ENCODE data around the gene TNS3.

TNS3 gene

DNA sequence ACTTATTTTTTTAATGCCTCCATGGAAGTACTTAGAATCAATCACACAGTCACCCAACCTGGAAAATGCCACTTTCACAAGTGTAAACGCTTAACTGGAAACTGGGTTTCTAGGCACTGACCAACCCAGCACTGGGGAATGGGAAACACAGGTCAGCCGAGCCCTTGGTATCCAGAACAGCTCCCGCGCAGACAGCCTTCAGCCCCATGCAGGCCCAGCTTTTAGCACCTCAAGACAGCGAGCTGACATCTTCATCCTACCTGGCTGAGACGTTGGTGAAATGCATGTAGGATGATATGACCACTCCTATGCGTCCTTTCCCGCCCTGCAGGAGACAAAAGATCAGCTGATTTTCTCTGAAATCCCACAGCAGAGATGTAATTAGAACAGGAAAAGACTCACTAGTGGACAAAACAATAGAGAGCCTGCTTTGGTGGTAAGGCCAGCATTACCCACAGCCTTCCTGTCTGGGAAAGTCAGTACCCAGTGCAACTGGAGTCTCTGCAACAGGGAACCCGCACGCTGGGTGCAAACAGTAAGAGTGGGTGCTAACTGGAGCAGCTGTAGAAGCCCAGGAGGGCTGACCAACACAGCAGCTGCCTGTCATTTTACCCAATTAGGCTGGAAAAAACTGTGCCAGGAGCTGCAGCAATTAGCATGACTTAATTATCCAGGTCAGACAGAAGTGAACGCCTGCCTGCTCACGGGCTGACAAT lies 153.7 kb downstream of the TNS3 start:
- no peak for DNase-seq (ENCODE audit: low read depth, low spot score)

DNA sequence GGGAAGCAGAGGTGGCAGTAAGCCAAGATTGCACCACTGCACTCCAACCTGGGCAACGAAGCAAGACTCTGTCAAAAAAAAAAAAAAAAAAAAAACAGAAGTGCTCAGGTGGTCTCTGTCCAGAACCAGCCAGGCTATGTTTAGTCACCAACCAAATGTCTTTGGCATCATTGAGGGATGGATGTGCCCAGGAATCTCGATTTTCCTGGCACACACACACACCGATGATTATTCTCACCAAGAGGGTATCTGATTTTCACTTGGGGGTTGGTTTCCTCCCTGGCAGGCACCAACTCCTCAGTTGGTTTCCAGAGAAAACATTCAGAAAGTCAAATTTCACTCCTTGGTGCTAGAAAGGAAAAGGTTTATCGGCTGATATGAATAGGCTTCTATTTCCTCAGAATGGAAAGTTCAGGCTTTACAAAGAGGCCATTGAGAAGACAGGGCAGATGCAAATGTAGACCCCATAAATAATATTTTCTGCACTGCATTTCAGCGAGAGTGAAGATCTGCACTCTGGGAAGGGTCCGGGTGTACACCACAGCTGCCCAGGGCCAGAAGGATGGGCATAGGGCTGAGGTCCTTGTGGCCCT lies 154.8 kb downstream of the TNS3 start:
- no peak for DNase-seq (ENCODE audit: low read depth, low spot score)

DNA sequence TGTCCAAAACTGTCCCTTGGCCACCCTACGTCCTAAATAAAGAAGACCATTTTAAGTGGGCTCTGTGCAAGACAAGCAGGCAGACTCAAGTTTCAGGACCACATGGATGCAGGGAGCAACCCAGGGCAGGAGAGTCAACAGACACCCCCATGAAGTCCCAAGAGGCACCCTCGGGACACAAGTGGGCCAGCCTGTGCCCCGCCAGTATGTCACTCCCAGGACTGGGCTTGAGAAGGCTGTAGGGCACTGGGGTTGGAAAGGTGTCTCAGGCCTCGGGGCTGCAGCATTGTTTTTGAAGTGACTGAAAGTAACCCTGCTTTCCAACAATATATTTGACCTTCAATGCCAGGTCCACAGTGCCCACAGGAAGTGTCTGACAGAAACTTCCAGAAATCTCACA lies 157.4 kb downstream of the TNS3 start:
- no peak for DNase-seq (ENCODE audit: low read depth, low spot score)

DNA sequence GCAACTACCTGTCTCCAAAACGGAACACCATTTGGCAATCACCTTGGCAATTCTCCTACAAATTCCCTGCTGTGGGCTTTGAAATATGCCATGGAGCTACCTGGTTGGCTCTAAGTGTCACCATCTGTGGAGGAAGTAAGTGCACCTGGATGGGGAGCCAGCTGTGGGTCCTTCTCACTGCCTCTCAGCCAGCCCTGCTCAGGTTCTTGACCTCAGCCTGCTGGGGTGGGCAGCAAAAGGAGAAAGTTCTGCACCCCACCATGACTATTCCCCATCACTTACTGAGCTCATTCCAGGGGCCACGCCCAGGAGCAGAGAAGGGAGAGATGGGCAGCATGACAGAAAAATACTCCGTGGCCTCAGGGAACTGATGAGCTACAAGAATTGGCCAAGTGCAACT lies 158.7 kb downstream of the TNS3 start:
- no peak for DNase-seq (ENCODE audit: low read depth, low spot score)

DNA sequence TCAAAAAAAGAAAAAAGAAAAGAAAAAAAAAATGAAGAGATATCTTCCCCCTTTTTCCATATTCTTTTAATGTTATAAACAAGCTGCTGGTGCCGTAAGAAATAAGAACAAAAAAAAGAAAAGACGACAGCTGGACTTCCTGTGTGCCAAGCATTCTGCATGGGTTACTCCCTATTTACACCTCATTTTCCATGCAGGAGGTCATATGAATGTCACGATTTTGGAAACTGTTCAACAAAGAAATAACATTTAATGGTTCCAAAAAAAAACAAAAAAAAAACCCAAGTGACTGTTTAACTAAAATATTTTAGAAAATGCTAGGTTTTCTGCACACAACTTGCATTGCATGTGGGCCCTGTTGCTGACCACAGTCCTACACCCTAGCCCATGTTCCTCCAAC lies 159.3 kb downstream of the TNS3 start:
- no peak for DNase-seq (ENCODE audit: low read depth, low spot score)

DNA sequence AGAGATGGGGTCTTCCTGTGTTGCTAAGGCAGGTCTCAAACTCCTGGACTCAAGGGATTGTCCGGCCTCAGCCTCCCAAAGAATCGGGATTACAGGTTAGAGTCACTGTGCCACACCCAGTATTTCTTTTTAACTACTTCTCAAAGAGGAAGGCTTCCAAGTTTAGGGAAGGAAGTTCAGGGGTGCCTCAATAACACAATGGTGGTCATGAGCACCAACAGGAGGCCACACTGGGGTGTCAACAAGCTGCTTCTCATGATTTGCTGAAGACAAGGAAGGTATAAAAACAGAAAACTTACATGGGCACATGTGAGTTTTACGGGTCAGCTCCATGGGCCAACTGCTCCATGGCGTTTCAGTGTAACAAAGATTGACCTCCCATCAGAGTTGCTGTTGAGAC lies 160.5 kb downstream of the TNS3 start:
- no peak for DNase-seq (ENCODE audit: low read depth, low spot score)

DNA sequence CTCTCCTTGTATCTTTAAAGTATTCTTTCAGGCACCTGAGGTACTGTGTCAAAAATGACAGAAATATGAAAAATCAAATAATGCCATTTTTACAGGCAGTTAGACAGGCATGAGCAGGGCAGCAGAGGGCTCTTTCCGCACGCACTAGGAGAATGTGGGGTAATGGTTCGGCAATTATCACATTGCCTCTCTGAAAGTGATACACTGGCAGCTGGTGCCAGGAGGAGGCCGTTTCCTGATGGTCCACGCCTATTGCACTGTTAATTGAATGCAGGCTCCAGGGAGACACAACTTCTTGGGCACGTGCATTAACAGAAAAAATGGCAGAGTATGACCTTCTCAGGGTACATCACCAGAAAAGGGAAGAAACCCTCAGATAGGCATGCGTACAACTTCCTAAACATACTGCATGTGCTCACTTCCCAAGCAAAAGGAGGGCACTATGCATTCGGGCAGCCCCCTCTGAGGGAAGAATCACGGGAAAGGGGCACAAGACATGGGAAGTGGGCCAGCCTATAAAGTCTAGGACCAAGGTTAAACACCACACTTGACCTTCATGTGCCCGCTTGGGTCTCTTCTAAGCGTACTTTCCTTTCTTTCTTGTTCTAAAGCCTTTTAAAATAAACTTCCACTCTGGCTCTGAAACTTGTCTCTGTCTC lies 161.7 kb downstream of the TNS3 start:
- DNase-seq (ENCODE audit: low read depth, low spot score), result no peak

DNA sequence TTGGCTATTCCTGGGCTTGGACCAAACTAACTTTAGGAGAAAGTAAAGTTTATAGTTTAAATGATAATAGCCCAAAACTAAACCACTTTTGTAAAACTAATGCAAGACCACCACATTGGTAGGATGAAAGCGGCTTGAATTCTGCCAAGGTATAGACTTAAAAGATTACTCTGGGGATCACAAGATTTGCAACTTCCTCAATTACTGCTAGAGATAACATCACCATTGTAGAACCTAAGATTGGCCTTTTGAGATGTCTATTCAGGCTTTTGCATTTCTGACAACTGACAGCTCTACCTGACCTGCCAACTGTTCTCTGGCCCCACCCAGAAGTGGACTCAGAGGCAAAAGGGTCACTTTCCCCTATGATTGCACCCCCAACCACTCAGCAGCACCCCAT lies 162.4 kb downstream of the TNS3 start:
- no peak for DNase-seq (ENCODE audit: low read depth, low spot score)

DNA sequence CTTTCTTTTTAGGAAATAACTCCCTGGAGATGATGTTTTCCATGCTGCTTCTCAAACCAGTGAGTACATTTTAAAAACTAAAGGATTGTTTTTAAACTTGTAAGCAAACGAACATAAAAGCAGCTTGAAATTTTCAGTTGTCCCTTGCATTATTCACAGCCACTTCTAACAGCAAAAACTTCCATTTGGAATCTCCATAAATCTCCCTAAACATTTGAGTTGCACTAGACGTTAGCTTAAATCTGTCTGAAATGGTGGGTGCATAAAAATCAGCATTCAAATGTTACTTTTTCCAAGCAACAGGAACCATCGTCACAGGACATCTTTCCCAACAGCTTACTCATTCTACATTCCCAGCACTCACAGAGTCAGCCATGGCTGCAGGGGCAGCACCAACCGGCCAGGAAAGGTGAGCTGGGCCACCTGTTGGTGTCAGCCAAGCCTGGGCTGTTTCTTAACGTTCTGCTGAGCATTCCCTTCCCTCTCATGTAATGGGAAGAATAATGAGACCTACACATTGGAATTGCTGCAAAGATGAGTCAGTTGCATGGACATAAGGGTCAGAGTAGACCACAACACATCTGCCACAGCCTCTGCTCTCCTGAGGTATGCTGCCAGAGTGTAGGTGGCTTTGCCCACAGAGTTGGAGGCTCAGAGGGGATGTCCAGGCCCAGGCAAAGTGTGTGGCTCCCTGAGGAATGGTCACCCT lies 163.2 kb downstream of the TNS3 start:
- DNase-seq (ENCODE audit: low read depth, low spot score), result no peak

DNA sequence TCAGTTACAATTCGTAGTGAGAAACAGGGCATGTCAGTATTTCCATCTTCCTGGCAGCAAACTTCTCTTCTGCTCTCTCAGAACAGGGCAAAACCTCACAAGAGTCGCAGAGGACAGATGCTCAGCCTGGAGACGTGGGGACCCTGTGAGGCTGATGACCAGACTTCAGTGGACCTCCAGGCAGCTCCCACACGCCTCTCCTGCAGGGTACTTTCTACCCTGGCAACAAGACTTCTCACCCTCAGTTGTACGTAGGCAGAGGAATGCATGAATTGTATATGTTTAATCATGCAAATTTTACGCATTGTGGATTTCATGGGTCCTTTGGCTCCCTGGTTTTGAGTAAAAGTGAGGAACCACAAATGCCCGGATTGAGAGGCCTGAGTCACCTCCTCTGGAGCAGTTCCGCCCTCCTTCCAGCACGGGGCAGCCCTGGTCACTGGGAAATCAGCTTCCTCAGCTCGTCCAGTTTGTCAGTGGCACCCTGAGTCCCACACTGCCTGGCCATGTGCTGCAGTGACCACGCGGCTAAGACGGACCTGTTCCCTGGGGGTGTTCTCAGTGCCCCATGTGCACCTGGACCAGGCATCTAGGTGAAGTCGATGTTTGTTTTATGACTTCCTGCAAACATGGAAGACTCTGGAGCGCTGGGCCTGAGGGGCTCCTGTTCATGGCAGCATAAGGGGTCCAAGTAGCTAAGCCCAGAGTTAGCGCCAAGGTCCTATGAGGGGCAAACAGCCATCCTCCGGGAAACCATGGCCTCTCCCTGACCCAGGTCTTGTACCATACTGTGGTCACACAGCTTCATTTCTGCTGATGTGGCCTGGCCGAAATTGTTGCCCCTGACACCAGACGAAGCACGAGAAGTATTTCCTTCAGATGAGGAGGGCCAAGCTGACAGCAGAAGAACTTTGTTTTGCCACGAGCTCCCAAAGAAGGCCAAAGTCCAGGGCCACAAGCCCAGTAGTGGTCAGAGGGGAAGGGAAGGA lies 165.1 kb downstream of the TNS3 start:
- DNase-seq (ENCODE audit: low read depth, low spot score), result no peak

DNA sequence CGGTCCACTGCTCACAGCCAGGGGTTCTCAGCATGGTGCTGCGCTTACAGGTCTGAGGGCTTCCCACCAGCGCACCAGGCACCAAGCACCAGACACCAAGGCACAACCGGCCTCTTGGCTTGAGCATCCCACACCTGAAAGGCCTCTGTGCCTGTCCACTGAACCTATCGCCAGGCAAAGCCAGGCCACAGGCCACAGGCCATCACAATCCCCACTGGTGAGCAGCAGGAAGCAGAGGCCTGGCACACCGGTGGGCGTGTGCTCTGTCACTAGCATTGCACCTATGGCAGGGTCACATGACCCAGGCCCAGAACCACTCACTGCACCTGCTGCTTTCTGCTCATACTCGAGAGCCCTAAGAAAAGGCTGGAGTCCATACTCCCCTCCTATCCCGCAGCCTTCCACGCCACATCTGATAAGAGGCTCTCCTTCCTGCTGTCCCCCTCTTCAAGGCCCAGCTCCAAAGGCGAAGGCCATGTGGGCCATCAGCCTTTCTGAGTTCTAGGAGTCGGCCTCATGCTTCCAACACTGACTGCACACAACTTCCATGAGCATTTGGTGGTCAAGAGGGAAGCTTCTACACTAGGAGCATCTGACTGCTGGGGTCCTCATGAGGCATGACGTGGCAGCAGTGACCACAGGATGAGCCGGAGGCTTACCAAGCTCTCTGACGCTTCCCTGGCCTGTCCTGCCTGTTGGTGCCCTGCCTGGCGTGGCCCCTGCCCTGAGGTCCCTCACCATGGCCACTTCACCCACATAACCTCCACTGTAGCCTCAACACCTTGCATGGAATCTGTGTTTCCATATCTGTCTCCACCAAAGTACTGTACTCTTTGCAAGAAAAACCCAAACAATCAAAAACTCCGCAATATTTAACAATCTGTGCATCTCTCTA lies 166.3 kb downstream of the TNS3 start:
- no peak for DNase-seq (ENCODE audit: low read depth, low spot score)

DNA sequence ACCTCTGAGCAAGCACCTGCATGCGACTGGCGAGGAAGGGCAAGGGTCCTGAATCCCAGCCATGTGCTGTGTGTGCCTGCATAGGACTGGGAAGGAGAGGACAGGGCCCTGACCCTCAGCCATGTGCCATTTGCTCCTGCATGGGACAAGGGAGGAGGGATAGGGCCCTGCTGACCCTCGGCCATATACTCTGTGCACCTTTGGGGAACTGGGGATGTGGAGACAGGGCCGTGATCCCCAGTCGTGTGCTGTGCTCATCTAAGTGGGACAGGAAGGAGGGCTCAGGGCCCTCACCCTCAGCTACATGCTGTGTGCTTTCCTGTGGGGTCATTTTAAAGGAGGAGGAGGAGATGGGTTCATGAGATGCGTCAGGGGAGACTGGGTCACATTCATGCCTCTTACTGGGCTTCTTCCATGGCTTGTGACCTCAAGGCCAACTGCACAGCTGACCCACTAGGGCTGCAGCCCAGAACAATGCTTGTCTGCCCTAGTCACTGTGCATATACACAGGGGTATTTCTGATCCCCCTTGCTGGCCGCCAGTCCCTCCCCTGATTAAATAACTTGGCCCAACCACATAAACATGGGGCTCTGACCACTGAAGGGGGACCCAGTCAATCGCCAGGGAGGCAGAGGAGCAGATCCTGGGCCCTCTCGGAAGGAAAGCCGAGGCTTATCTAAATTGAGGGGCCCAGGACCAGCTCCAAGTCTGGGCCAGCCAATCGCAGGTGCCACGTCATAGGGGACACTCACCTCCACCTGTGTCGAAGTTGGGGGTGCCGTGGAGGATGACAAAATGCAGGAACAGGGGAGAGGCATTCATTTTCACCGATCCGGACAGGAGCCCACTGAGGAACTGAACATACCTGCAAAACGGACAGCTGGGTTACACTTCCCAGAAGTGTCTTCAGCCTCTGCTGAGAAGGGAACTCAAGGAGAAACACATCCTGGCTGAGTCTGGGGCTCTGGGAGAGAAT lies 167.3 kb downstream of the TNS3 start:
- no peak for DNase-seq (ENCODE audit: low read depth, low spot score)

DNA sequence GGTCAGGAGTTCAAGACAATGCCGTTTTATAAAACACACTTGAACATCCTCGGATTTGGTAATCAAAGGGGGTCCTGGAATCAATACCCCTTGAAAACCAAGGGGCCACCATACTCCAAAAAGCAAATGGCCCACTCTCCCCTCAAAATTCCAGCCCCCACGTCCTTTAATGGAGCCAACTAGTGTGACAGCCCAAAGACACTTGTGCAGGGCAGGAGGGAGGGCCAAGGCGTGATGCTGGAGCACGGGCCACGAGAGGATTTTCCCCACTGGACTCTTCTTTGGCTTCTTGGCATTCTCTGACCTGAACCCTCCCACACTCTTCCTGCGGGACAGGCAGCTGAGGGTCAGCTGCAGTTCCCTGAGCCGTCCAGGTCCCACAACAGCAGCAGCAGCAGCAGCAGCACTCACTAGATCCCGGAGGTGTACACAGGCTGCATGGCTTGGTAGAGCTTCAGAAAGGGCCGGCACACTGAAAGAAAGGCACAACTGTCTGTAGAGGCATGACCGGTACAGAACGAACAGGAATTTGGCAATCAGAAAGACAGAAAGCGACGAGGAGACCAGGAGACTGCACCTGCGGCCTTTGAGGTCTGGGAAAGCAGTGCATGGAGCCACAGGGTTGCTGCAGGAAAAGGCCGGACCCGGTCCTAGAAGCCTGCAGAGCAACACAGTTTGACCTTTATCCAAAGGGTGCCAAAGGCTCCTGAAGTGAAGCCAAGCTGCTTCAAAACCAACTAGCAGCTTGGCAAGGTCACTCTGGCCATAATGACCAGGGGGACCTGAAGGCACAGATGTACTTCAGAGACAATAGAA lies 168.2 kb downstream of the TNS3 start:
- DNase-seq (ENCODE audit: low read depth, low spot score), result no peak

DNA sequence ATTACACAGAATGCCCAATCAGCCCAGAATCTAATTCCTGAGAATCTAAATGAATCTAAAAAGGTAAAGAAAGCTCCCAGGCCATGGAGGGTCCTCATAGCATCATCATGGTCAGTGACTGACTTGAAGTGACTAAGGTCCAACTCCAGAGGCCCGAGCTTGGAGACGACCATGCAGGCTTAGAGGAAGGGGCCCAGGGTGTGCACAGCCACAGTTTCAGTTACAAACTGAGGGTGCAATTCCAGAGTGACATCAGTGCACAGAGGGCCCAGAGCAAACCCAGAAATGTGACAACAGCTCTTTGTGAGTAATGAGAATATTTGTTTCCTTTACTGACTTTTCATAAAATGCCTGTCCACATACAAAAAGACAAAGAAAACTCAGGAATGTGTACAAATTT lies 170.0 kb downstream of the TNS3 start:
- DNase-seq (ENCODE audit: low read depth, low spot score), result no peak

DNA sequence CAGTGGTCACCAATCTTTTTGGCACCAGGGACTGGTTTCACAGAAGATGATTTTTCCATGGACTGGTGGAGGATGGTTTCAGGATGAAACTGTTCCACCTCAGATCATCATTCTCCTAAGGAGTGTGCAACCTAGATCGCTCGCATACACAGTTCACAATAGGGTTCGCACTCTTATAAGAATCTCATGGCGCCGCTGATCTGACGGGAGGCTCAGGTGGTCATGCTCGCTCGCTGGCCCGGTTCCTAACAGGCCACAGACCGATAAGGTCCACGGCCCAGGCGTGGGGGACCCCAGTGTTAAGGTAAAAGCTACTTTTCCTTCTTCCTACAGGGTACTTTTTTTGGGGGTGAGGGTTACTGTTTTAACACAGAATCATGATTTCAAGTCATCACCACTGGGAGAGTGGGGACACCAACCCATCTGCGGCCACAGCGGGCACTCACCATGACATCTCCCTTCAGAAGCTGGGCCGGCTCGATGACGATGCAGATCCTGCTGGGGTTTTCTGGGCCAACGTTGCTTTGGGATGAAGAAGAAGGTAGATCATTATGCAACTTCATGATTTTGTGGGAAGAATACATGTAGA lies 170.5 kb downstream of the TNS3 start:
- DNase-seq (ENCODE audit: low read depth, low spot score), result no peak

DNA sequence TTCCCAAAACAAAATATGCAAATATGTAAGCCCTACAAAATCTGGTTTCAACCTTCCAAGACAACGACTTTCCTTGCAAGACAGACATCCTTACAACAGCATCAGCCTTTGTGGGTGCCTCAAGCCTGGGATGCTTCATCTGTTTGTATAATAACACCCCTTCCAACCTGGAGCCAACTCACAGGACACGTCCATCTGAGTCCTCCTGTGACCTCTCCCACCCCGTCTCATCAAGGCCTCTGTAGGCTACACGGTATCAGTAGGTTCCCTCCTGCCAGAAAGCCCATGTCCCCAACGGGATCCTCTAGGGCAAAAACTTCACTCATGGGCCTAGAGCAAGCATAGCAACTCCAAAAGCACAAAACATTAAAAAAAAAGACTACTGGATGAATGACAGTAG lies 173.2 kb downstream of the TNS3 start:
- DNase-seq (ENCODE audit: low read depth, low spot score), result no peak

DNA sequence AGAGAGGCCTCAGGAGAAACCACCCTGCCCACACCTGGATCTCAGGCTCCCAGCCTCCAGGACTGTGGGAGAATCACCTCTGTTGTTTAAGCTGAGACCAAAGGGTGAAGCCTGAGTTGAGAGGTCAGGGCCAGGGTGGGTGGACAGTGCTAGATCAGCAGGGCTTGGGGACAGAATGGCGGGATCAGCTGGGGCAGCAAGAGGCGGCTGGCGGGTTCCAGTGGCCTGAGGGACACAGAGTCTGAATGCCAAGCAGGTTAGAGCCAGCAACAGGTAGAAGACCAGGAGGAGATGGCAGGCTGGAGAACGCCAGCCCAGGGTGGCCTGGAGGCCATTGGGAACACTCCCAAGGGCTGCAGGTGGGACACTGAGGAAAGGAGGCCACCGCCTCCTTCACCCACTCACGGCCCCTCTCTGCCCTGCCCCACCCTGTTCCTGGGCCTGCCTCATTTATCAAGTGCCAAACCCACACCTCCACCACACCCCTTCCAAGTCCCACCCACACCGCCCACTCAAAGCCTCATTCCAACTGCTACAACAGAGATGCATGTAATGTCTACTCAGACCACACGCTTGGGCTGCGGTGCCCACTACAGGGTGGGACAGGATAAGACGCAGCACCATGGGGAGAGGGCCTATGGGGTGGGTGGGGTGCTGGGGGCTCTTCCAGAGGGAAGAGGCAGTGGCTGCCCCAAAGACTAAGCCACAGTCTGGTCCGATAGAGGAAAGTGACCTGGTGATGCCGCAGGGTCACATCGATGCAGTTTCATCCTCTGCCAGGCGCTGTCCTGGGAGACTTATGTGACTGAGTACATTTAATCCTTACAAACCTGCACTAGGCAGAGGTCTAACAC lies 173.9 kb downstream of the TNS3 start:
- no peak for DNase-seq (ENCODE audit: low read depth, low spot score)

Measured in activated naive CD8-positive, alpha-beta T cell treated with anti-CD3 and anti-CD28 coated beads, Interleukin-2, amount 50 U/mL, for 16 hours (primary cell).